Ovary (tissue), 3 donors: ENCODE measurements around the gene CRYGB.
A peak's percentile ranks its signal among the peaks of the same experiment; 100 is the strongest.

Experiments
- CTCF ChIP-seq, 3 donors: fragments of 450-650 bp in 2 of 3; fragments of 200-600 bp in 1 of 3; IDR thresholded peaks; one replicate each; pipeline versions ENCODE4 v1.5.1 to v1.8.0; 2016 to 2022; ENCODE audit warnings: antibody characterized with exemption in 3 of 3, mild to moderate bottlenecking in 1 of 3
- EP300 ChIP-seq: sonication (generic); formaldehyde crosslinking; IDR thresholded peaks from one replicate; pipeline ENCODE4 v1.6.1; 2017; ENCODE audit warnings: antibody characterized with exemption
- donor health status: DM: no; HTN: no; CAD: no.

GRCh38 chr2:208101716-208102631 lies 44.0 kb downstream of the CRYGB start:
- TF ChIP-seq CTCF (IDR thresholded peaks at IDR 0.05) (peak in 2 of 3 donors; percentile 34 to 35), EP300 (no peak)
